ENCODE measurements around the gene DENND1A. TPM values are rescaled to one million over a fixed set of nuclear protein-coding genes. Genes with fewer than 3 reads are reported as not detected.

Gene DENND1A
- total RNA-seq, 1 experiment from 2014 or later = 23.5 TPM

DNA sequence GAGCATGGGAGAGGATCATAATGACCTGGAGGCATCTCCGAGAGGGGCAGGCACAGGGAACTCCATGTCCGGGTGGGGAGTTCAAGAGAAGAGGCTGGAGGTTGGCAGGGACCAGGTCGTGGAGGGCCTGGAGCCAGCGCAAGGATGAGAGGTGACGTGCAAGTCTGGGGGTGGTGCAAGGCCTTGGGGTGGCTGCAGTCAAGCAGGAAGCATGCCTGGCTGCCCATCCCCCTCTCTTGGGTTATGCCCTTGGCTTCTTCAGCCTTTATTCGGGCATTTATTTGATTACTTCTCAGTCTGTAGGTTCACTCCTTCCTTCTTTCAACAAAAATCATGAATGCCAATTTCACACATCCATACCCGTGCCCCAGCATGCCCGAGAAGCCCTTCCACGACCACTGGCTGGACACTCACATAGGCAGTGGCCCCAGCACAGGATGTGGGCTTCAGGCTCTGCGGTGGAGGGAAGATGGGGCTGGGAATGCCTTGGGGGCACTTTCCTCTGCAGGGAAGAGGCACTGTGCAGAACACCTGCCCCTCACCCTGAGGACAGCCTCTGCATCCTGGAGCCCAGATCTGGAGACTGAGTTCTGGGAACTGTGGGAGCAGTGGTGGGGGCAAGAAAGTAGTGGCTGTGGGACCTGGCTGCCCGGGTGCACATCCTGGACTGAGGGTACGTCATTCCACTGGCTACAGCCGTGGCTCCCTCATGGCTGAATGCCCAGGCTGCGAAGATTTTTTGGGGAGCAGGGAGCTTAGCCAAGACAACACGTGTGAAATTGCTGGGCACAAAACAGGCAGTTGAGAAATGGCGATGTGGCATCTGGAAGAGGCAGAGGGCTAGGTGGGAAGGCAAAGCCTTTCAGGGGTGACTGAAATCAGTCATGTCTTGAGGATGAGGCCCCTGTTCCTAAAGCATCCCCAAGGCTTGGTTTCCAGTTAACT lies 535.4 kb downstream of the DENND1A start:
- peaks cover 7% of the 10 kb centered on the region for H3K9me3 Mint-ChIP-seq
- H3K27ac Mint-ChIP-seq = no peak overlapping the region
- H3K4me3 Mint-ChIP-seq = no peak overlapping the region
- ATAC-seq = no peak; the same call in 1 of the 2 replicates
- peaks cover 7% of the 10 kb centered on the region for H3K4me1 Mint-ChIP-seq
- DNase-seq (ENCODE audit: low spot score) = no peak
- TF ChIP-seq ZNF263 (CRISPR knock-in tag; IDR thresholded peaks at IDR 0.05; ENCODE audit: low read depth) (no peak), NFE2L1 (CRISPR knock-in tag; IDR thresholded peaks at IDR 0.05) (no peak), IRF2 (CRISPR knock-in tag; IDR thresholded peaks at IDR 0.05; ENCODE audit: borderline replicate concordance, low read depth) (no peak), ZNF416 (CRISPR knock-in tag; IDR thresholded peaks at IDR 0.05) (no peak), CREB1 (CRISPR knock-in tag; IDR thresholded peaks at IDR 0.05) (no peak), HMGA2 (CRISPR knock-in tag; IDR thresholded peaks at IDR 0.05) (no peak), FOXK1 (CRISPR knock-in tag; IDR thresholded peaks at IDR 0.05) (no peak), ELF4 (CRISPR knock-in tag; IDR thresholded peaks at IDR 0.05; ENCODE audit: low read depth) (no peak), ARID4B (CRISPR knock-in tag; IDR thresholded peaks at IDR 0.05; ENCODE audit: borderline replicate concordance) (no peak), KAT7 (CRISPR knock-in tag; IDR thresholded peaks at IDR 0.05; ENCODE audit: borderline replicate concordance) (no peak), CBFB (CRISPR knock-in tag; IDR thresholded peaks at IDR 0.05; ENCODE audit: low read depth) (no peak), ZNF317 (CRISPR knock-in tag; IDR thresholded peaks at IDR 0.05; ENCODE audit: borderline replicate concordance, low read depth) (no peak), EMX1 (CRISPR knock-in tag; IDR thresholded peaks at IDR 0.05) (no peak), MLX (CRISPR knock-in tag; IDR thresholded peaks at IDR 0.05) (no peak), PRRX2 (CRISPR knock-in tag; IDR thresholded peaks at IDR 0.05) (no peak), ATF6 (CRISPR knock-in tag; IDR thresholded peaks at IDR 0.05) (no peak)
- TF ChIP-seq, protein P1, sequence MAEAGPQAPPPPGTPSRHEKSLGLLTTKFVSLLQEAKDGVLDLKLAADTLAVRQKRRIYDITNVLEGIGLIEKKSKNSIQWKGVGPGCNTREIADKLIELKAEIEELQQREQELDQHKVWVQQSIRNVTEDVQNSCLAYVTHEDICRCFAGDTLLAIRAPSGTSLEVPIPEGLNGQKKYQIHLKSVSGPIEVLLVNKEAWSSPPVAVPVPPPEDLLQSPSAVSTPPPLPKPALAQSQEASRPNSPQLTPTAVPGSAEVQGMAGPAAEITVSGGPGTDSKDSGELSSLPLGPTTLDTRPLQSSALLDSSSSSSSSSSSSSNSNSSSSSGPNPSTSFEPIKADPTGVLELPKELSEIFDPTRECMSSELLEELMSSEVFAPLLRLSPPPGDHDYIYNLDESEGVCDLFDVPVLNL (CRISPR knock-in tag; IDR thresholded peaks at IDR 0.05; ENCODE audit: borderline replicate concordance, low read depth) = no peak
- CTCF ChIA-PET = interaction anchor here (1.0 to 2.2 kb wide), 2 partner anchors 9 to 646 kb away, joined by 3 to 9 read pairs; no protein-coding TSS in a partner anchor
- POLR2A ChIA-PET = no interaction called here
- no peaks in the 10 kb centered on the region; the same call in 1 of the 2 replicates for H3K27me3 Mint-ChIP-seq (ENCODE audit: low read depth)
- no peaks in the 10 kb centered on the region for H3K36me3 Mint-ChIP-seq
